ENCODE data around the gene FILIP1L. TPM values are rescaled to one million over a fixed set of nuclear protein-coding genes. Genes with fewer than 3 reads are reported as not detected.
A peak's percentile ranks its signal among the peaks of the same experiment; 100 is the strongest.
"Not testable (repeated sequence)": the region's sequence is repeated elsewhere in the genome, so short reads cannot be mapped to it uniquely, and the experiment has no call there.

Gene FILIP1L
- total RNA-seq, 1 donor from 2014 or later, result 36.3 TPM

DNA sequence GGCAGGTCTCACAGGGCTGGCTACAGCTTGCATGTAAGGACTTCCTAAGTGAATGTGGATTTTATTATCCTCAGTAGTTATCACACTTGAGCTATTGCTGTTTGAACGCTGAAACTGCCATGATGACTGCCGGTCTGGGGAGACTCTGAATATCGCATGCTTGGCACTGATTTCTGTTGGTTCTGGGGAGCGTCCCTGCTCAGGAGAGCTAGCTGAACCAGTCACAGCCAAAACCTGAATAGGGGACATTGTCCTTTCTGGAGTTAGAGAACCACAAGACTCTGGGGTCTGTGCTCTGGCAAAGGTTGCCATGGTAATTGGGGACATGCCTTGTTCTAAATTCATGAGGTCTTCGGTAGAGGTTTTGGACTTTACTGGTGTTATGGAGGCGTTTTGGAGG lies 265.9 kb downstream of the FILIP1L start:
- no peak for DNase-seq (ENCODE audit: low read depth in 2 of 2)

DNA sequence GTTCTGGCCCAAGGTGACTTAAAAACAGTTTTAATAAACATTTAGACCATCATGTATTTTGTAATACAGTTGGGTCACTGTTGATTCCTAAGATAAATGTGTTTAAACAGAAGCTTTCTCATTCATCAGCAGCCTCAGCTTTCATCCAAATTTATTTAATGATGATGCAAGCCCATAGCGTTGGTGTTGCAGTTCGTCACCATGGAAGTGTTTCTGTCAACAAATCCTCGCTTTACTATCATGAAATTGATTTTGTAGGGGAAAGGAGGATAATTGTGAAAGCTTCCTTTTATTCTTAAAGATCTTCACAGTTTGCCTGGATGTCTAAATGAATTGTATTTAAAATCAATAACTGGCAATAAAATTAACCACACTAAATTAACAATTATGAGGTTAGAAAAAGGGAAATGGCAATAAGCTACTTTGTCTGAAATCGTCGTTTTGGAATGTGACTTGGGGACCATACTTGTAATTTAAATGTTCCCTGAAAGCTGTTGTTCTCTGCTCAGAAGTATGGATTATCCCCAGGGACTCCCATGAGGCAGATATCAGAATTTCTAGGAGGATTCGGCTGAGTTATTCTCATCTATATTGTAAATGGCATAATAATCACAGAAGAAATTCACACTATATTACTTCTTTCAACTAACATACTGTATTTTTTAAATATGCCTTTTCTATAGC lies 267.7 kb downstream of the FILIP1L start:
- DNase-seq (ENCODE audit: low read depth in 2 of 2), result peak; percentile 76 to 86

DNA sequence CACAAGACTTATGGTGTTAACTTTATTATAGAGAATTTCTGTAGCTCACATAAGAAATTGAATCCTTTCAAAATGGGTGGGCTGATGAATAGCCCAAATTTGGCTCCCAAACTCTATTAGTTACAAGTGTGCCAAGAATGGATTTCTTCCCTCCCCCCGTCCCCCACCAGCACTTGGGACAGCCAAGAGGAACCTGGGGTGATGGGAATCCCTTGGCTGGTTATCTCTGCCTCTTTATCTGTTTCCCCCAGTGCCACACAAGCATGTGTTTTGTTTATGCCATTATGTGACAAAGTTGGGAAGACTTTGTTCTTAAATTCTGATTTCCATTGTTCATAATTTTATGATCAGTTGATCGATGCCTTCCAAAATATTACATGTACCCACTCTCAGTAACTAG lies 268.3 kb downstream of the FILIP1L start:
- no peak for DNase-seq (ENCODE audit: low read depth in 2 of 2)

DNA sequence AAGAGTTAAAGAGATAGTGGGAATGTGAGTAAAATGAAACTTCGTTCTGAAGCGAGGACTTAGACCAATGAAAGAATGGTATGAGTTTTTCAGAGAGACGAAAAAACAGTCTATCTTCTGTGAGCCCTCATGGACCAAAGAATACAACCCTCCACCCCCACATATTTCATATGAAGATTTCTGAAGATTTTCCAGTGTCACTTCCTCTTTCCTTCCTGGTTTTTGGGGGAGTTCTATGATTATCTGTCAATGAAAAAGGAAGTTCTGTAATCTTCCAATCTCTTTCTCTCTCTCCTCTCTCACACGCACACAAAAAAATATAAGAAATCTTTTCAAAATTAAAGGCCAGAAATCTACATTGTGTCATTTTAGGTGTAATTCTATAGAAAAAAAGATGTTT lies 269.0 kb downstream of the FILIP1L start:
- no peak for DNase-seq (ENCODE audit: low read depth in 2 of 2)

DNA sequence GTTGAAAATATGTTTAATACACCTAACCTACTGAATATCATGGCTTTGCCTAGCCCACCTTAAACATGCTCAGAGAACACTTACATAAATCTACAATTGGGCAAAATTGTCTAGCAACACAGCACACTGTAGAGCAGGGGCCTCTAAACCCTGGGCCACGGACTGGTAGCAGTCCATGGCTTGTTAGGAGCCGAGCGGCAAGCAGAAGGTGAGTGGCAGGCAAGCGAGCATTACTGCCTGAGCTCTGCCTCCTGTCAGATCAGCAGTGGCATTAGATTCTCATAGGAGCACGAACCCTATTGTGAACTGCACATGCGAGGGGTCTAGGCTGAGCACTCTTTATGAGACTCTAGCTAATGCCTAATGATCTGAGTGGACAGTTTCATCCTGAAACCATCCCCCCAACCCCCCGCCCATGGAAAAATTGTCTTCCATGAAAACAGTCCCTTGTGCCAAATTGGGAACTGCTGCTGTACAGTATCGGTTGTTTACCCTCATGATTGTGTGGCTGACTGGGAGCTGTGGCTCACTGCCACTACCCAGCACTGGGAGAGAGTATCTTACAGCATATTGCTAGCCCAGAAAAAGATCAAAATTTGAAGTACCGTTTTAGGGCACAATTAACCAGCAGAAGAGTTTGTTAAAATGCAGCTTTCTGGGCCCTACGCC lies 270.6 kb downstream of the FILIP1L start:
- peak in 1 of 2 donors; percentile 93 for DNase-seq (ENCODE audit: low read depth in 2 of 2)

DNA sequence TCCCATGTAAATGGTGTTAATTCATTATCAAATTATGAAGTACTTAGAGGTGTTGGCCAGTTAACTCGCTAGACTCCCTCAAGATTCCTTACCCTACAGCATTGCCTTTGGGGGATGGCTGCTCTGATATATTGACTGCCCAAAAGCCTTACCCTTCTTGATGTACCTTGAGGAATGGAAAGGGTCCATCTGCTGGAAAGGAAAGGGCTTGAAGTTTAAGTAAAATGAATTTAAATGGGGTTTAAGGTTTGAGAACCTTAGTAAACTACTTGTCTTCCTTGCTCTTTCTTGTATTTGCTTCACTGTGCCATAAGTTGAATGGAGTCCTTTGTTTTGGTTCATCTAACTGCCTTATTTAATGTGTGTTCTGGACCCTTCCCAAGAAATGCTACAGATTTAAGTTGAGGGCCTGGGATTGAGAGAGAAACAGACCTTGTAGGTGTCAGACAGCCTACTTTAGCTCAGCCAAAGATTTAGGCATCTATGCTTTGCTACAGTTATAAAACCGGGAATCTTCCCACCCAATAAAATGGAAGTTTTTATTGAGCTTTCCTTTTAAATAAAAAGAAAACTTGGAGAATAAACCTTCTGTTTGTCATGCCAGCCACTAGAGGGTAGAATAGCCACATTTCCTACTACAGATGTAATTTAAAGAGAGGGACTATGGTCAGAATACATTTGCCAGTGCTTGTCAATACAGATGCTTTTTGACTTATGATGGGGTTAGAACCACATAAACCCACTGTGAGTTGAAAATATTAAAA lies 271.3 kb downstream of the FILIP1L start:
- DNase-seq (ENCODE audit: low read depth in 2 of 2), result peak; percentile 68 to 86

DNA sequence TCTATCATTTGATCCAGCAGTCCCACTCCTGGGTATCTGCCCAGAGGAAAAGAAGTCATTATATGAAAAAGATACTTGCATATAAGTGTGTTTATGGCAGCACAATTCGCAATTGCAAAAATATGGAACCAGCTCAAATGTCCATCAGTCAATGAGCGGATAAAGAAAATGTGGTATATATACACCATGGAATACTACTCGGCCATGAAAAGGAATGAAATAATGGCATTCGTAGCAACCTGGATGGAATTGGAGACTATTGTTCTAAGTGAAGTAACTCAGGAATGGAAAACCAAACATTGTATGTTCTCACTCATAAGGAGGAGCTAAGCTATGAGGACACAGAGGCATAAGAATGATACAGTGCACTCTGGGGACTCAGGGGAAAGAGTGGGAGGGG lies 272.4 kb downstream of the FILIP1L start:
- not testable (repeated sequence) for DNase-seq (ENCODE audit: low read depth in 2 of 2)

DNA sequence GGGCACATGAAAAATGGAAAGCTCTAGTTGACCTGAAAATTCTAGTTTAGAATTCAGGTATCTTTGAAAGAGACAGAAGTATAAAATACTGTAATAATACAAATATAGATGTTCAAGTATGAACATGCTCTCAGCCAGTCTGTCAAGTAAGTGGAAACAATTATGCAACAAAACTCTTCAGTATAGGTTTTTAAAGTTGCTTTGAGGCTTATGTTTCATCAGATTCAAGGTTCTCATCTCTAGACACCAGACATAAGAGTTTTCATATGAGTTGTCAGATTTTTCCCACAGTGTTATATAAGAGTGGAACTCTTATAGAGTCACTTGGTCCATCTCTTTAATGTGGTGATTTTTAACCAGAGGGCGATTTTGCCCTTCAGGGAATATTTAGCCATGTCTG lies 274.7 kb downstream of the FILIP1L start:
- no peak for DNase-seq (ENCODE audit: low read depth in 2 of 2)

DNA sequence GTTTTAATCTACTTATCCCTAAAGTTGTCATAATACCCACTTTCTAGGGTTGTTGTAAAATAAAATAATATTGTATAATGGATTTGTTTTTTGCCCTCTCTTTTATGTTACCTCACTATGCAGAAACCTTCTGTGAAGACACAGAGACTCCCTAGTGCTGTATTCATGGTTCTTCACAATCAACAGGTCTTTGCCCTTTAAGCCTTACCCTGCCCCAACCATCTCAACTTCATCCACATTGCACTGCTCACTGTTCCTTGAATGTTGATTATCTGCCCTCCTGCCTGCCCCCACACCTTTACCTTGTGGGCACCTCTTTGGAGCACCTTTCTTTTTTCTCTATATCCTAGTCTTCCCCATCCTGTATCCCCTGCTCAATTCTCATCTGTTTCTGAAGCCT lies 275.5 kb downstream of the FILIP1L start:
- no peak for DNase-seq (ENCODE audit: low read depth in 2 of 2)

DNA sequence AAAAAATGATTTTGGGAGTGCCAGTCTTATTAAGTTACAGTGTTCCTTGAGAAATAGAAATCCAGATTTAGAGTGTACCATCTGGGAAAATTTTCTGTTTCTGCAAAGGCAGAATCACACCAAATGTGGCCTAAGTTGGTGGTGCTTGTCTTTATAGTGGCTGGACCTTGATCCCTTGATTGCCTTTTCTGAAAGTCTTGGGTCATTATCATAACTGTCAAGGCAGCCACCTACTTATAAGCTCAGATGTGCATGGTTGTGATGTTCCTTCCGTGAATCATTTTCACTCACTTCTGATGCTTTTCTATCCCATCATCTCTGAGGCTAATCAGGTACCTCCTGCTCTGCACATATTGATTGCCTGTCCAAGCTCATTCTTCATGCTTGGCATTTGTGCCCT lies 276.6 kb downstream of the FILIP1L start:
- no peak for DNase-seq (ENCODE audit: low read depth in 2 of 2)

DNA sequence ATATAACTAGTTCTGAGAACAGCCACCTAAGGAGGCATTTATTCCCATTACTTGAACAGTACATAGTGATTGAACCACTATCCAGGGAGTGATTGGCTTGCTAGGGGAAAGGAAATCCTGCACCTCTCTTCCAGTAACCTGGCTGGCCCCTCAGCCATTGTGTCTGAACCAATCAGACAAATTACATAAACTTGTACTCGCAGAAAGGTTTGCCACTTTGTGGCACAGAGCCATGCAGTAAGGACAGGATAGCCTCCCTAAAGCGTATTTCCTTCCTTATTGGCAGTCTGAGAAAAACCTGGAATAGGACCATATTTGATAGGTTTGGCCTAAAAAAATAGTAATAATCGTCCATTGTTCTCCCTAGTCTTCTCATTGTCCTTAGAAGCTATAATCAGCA lies 277.6 kb downstream of the FILIP1L start:
- peak; percentile 54 to 87 for DNase-seq (ENCODE audit: low read depth in 2 of 2)

DNA sequence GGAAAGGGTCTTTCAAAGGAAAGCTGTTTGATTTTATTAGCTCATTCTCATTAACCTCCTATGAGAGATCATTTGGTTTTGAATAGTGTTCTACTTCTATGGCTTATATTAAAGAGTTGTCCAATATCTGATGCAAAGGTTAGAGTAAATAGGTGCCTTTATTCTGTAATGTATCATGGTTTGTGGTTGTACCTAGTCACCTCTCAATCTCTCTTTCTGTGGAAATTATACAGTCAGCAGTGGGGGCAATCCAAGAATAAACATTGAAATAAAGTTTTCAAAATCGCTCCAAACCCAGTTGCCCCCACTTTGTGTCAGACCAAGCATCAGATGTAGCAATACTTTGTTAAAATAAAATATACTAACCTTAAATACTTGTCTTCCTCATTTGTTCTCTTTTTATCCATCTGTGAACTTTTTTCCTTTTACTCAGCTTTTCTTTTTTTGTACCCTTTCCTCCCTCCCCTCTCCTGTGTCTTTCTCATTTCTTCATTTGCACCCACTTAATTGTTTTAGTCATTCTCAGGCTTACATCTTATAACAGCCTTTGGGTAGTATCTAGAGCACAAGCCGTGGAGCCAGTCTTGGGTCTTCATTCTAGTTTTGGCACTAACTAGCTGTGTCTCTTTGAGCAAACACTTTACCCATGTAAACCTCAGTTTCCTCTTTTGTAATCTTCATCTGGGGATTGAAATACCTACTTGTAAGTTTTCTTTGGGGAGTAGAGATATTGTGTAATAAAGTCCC lies 279.9 kb downstream of the FILIP1L start:
- no peak for DNase-seq (ENCODE audit: low read depth in 2 of 2)

DNA sequence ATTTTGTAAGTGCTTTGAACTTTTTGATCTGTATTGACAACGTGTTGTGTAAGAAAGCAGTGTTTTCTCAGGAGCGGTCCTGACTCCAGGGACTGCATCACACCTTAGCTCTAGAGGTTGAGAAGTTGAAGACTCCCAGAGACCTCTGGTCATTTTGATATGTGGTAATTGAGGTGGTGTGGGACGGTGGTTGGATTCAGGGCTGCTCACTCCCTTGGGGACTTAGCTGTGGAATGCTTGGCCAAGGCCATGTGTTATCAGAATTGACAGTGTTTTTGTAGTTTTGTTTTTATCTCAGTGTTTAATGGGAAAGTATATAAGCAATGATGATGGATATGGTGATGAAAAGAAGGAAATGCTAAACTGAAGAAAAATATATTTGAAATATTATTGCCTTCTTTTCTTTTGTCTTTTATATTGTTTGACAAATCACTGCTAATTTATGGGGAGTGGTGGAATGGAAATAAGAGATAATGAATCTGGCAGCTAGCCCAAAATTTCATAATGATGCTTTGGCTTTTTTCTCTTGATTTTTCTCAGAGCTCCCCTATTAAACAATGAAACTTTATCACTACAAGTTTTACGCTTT lies 280.6 kb downstream of the FILIP1L start:
- peak in 1 of 2 donors; percentile 83 for DNase-seq (ENCODE audit: low read depth in 2 of 2)

DNA sequence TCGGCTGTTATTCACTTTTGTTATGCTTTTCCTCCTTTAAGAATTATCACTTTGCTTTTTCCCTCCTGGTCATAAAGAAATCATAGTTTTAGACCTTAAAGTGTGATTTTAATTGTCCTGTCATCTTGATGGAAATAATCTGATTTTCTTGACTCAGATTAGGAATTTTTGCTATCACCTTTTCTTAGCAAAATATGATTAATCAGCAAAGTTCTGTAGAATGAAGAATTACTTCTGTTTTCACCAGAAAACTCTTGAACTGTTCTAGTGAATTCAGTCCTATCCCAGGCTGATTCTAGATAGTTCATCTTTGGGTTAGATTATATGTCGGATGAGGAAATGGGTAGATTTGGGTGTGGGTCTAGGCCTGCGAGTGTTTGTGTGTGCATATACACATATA lies 284.5 kb downstream of the FILIP1L start:
- no peak for DNase-seq (ENCODE audit: low read depth in 2 of 2)

DNA sequence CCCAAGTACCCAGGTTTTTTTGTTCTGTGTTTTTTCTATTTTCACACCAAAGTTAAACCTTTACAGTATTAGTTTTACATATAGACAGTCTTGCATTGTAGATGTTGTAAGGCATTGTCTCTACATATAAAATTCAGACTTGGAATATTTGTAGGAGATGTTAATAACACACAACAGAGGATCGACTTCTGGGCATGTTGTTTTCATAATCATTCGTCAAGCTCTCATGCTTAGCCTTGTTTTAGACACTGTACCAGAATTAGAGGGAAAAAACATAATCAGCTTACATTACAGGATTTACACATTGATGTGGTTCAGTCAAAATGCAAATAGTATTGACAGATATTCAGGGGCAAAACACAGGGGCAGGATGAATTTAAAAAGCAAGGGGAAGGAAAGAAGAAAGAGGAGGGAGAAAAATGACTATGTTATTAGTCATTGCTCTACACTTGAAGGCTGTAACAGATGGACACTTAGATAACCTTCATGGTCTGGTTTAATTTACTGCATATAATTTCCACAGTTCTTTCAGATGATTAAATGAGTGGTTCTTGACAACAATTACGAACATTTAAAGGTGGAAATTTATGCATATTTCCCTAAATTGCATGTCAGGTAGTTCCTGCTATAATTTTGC lies 289.2 kb downstream of the FILIP1L start:
- DNase-seq (ENCODE audit: low read depth in 2 of 2), result peak in 1 of 2 donors; percentile 56

DNA sequence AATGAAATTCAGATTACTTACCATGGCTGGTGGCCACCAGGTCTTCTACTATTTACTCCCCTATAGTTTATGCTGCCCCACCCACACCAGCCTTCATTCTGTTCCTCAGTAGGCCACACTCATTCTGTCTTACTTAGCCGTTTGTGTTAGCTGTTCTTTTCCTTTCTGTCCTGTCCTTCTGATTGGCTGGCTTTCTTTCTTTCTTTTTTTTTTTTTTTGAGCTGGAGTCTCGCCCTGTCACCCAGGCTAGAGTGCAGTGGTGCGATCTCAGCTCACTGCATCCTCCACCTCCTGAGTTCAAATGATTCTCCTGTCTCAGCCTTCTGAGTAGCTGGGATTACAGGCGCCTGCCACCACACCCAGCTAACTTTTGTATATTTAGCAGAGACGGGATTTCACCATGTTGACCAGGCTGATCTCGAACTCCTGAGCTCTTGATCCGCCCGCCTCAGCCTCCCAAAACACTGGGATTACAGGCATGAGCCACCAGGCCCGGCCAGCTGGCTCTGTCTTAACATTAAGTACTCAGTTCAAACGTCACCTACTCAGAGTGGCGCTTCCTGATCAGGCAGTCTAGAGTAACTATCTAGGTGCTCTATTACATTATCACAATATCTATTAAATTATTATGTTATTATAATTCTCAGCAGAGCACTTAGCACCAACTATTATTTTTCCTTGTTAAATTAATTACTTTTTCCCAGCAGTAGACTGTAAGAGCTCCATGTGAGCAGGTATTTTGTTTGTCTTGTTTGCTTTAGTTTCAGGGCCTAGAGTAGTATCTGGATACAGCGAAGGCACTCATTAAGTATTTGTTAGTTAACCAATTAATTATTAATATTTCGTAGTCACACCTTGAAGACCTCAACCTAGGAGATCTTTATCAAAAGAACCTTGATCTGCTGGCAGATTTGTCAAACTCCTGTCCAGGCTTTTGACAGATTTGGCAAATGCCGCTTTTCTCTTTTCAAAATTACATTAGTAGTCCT lies 290.3 kb downstream of the FILIP1L start:
- DNase-seq (ENCODE audit: low read depth in 2 of 2), result no peak

DNA sequence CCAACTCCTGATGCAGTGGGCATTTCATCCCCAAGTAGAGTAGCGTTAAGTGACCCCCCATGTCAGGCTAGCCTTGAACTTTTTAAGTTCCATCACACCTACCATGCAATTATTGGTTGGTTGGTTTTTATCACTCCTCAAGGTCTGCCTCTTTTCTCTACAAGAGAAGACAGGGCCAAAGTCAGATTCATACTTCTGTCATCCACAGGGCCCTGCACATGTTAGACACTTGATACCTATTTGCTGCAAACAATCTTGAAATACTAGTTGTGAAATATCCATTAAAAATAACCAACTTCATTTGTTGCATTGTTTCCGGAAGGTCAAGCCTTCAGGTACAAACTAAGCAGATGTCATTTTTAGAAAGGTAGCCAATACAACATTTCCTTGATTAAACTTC lies 295.5 kb downstream of the FILIP1L start:
- no peak for DNase-seq (ENCODE audit: low read depth in 2 of 2)

DNA sequence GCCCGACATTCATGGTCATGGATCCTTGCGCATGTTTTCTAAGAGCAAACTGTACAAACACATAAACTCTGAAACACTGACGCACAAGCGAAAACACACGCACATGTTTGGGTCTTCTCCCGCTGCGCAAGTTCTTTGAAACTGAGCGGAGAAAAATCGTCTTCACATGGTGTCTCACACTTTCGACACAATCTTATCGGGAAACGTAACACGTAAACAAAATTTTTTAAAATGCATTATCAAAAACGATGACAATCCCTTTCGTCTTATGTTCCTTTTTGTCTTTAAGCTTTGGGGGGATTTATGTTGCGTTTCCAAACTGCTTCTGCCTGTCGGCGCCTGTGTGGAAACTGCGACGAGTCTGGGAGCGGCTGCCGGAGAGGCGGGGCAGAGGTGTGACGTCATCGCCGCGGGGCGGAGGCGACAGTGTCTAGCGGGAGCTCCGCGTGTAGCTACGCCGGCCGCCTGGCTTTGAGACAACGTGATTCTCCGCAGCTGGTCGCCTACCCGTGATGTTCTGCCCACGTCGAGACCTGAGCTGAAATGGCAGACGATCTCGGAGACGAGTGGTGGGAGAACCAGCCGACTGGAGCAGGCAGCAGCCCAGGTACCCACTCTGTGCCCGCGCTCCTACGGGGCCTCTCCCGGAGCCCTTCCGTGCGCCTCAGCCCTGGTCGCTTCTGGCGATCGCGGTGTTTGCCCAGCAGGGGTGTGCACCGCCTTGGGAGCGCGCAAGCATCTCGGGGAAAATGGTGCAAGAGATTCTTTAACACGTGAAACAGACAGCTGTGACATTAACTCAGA lies 296.7 kb downstream of the FILIP1L start, which contains the start of gene CMSS1:
TSS of gene CMSS1 (plus strand) at position 426 of the 804 bp plus-strand sequence.
- peak; percentile 94 to 95 for DNase-seq (ENCODE audit: low read depth in 2 of 2)

DNA sequence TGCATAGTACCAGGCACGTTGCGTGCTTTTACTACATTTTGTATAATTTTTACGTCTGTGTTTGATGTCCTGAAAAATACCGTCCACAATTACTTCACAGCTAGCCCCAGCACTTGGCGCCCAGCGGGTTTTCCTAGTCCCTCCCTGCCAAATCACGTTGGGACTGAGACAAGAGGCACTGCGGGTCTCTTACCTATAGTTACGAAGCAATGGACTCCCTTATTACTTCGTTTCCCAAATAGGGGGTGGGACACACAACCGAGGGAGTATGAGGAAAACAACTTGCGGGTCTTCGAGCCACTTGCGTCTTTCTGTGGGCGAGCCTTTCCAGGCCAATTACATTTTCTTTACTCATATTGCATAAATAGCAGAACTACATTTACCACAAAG lies 297.3 kb downstream of the FILIP1L start:
- peak; percentile 8 to 41 for DNase-seq (ENCODE audit: low read depth in 2 of 2)
